ENCODE data around the gene CRACR2B. TPM values are rescaled to one million over a fixed set of nuclear protein-coding genes. Genes with fewer than 3 reads are reported as not detected.

Gene CRACR2B
- total RNA-seq, 1 donor from 2014 or later = 0.53 TPM

GRCh38 chr11:880447-880846 lies 52.7 kb downstream of the CRACR2B start:
- Histone ChIP-seq H3K27me3 (ENCODE audit: control insufficient read depth, insufficient read depth, low read length) (no peaks in the 10 kb centered on the region), H3K4me3 (ENCODE audit: low read depth, low read length) (no peak overlapping the region), H3K36me3 (ENCODE audit: control insufficient read depth, insufficient read depth, low read length) (peaks cover 9% of the 10 kb centered on the region)
- FAIRE-seq (no peak), DNase-seq (ENCODE audit: low read depth) (no peak)
- TF ChIP-seq CTCF (IDR thresholded peaks at IDR 0.05; ENCODE audit: insufficient read depth, low read length, severe bottlenecking) = no peak

Other genes with a start within 250 kb of the CRACR2B start
- gene IRF7, start 212.0 kb upstream of the CRACR2B start, total RNA-seq = 15.3 and 18.2 TPM in 2 replicates
- gene CDHR5, start 203.0 kb upstream of the CRACR2B start, total RNA-seq = not detected in 2 replicates
- not detected in 2 replicates for gene SCT, start 200.7 kb upstream of the CRACR2B start, total RNA-seq
- gene DRD4, start 190.7 kb upstream of the CRACR2B start, total RNA-seq = 0.13 TPM in 1 of 2 replicates, not detected in the other
- gene DEAF1, start 132.7 kb upstream of the CRACR2B start, total RNA-seq = 23.4 and 26.9 TPM in 2 replicates
- gene TMEM80, start 132.1 kb upstream of the CRACR2B start, total RNA-seq = 9.0 and 28.8 TPM in 2 replicates
- gene EPS8L2, start 121.7 kb upstream of the CRACR2B start, total RNA-seq = 105 and 169 TPM in 2 replicates
- 251 and 253 TPM in 2 replicates for gene TALDO1, start 80.5 kb upstream of the CRACR2B start, total RNA-seq
- gene GATD1, start 50.4 kb upstream of the CRACR2B start, total RNA-seq = 17.9 and 18.7 TPM in 2 replicates
- gene CEND1, start 37.8 kb upstream of the CRACR2B start, total RNA-seq = not detected in 2 replicates
- gene SLC25A22, start 29.6 kb upstream of the CRACR2B start, total RNA-seq = 4.4 and 5.3 TPM in 2 replicates
- 4.4 and 5.0 TPM in 2 replicates for gene PIDD1, start 22.7 kb upstream of the CRACR2B start, total RNA-seq
- 211 and 353 TPM in 2 replicates for gene RPLP2, start 18.0 kb upstream of the CRACR2B start, total RNA-seq
- 9.0 and 15.6 TPM in 2 replicates for gene PNPLA2, start 9.0 kb upstream of the CRACR2B start, total RNA-seq
- 321 and 324 TPM in 2 replicates for gene CD151, start 5.0 kb downstream of the CRACR2B start, total RNA-seq
- gene POLR2L, start 14.6 kb downstream of the CRACR2B start, total RNA-seq = 8.7 and 51.6 TPM in 2 replicates
- 50.8 and 71.6 TPM in 2 replicates for gene TSPAN4, start 14.9 kb downstream of the CRACR2B start, total RNA-seq
- gene CHID1, start 82.9 kb downstream of the CRACR2B start, total RNA-seq = 34.1 and 42.6 TPM in 2 replicates
- gene AP2A2, start 98.0 kb downstream of the CRACR2B start, total RNA-seq = 9.5 and 17.8 TPM in 2 replicates
- gene MUC6, start 208.8 kb downstream of the CRACR2B start, total RNA-seq = under 0.01 TPM in 1 of 2 replicates, not detected in the other
- gene MUC2, start 247.0 kb downstream of the CRACR2B start, total RNA-seq = not detected in 2 replicates